KG1 (cell line): ENCODE measurements around the gene SMIM10L1.
A peak's percentile ranks its signal among the peaks of the same experiment; 100 is the strongest.

Experiments
- DNase-seq: peaks from one replicate; lab custom pipeline; 2025; lab: John Stamatoyannopoulos, UW

The SMIM10L1 gene

GRCh38 chr12:11171145-11171968, at the start of gene SMIM10L1:
TSS of gene SMIM10L1 (plus strand) at chr12:11171194. CDS start at chr12:11171357, 163 bp downstream.
- peak; percentile 28 for DNase-seq

GRCh38 chr12:11130382-11130781, 40.6 kb upstream of the SMIM10L1 start:
- no peak for DNase-seq

- no peak for DNase-seq
These were observed 40.0 kb upstream of the SMIM10L1 start for GRCh38 chr12:11130999-11131398.

- no peak for DNase-seq
These were observed 37.8 kb upstream of the SMIM10L1 start for GRCh38 chr12:11133162-11133561.

- no peak for DNase-seq
These were observed 37.2 kb upstream of the SMIM10L1 start for GRCh38 chr12:11133816-11134215.

GRCh38 chr12:11134305-11134704, 36.7 kb upstream of the SMIM10L1 start, which contains the start of gene TAS2R30:
TSS of gene TAS2R30 (minus strand) at chr12:11134644. CDS start at chr12:11134244, 400 bp downstream.
- DNase-seq, result no peak

GRCh38 chr12:11136075-11136474, 34.9 kb upstream of the SMIM10L1 start:
- DNase-seq, result no peak

GRCh38 chr12:11143352-11143751, 27.6 kb upstream of the SMIM10L1 start:
- DNase-seq, result no peak

- DNase-seq, result no peak
These were observed 26.7 kb upstream of the SMIM10L1 start for GRCh38 chr12:11144297-11144696.

GRCh38 chr12:11147420-11147819, 23.6 kb upstream of the SMIM10L1 start:
- no peak for DNase-seq

- no peak for DNase-seq
These were observed 20.2 kb upstream of the SMIM10L1 start for GRCh38 chr12:11150832-11151231.

GRCh38 chr12:11152725-11153124, 18.3 kb upstream of the SMIM10L1 start:
- no peak for DNase-seq

- DNase-seq, result no peak
These were observed 16.5 kb upstream of the SMIM10L1 start for GRCh38 chr12:11154400-11154925.

- DNase-seq, result no peak
These were observed 12.0 kb upstream of the SMIM10L1 start for GRCh38 chr12:11158885-11159444.

GRCh38 chr12:11162502-11162901, 8.5 kb upstream of the SMIM10L1 start:
- DNase-seq, result no peak

GRCh38 chr12:11164384-11164783, 6.6 kb upstream of the SMIM10L1 start:
- no peak for DNase-seq

- DNase-seq, result no peak
These were observed 4.7 kb upstream of the SMIM10L1 start for GRCh38 chr12:11166300-11166699.

GRCh38 chr12:11170810-11171144, 217 bp upstream of the SMIM10L1 start:
- DNase-seq, result no peak

GRCh38 chr12:11171969-11172675, 1.1 kb downstream of the SMIM10L1 start:
- DNase-seq, result no peak

- no peak for DNase-seq
These were observed 3.0 kb downstream of the SMIM10L1 start for GRCh38 chr12:11174022-11174421.

- no peak for DNase-seq
These were observed 7.3 kb downstream of the SMIM10L1 start for GRCh38 chr12:11178250-11178649.

- no peak for DNase-seq
These were observed 11.5 kb downstream of the SMIM10L1 start for GRCh38 chr12:11182529-11182928.

GRCh38 chr12:11183011-11183410, 12.0 kb downstream of the SMIM10L1 start:
- DNase-seq, result no peak
